MM.1S (cell line): Measurements from ENCODE around the gene PRDX2.

Experiments used
- DNase-seq: peaks from one replicate; pipeline ENCODE4 v3.0.0-alpha.2; 2015
- H2AFZ ChIP-seq: fragments of 300-600 bp; sonication (generic); 2 replicates; pipeline ENCODE4 v1.6.0; 2016; ENCODE audit warnings: antibody characterized with exemption, low read length
- H3F3A ChIP-seq: fragments of 300-600 bp; sonication (generic); 2 replicates; pipeline ENCODE4 v1.6.1; 2016; ENCODE audit warnings: mild to moderate bottlenecking, antibody characterized with exemption, low read length, moderate library complexity, mixed read lengths; ENCODE audit not compliant: insufficient read depth
- H3K27ac ChIP-seq: fragments of 300-600 bp; sonication (generic); 2 replicates; pipeline ENCODE4 v1.5.1; 2016; ENCODE audit warnings: mild to moderate bottlenecking, low read length
- H3K27me3 ChIP-seq: fragments of 300-600 bp; sonication (generic); replicated peaks from 2 replicates; pipeline ENCODE4 v1.6.0; 2016; ENCODE audit warnings: low read length; ENCODE audit not compliant: insufficient read depth
- H3K36me3 ChIP-seq: fragments of 300-600 bp; sonication (generic); replicated peaks from 2 replicates; pipeline ENCODE4 v1.6.1; 2016; ENCODE audit warnings: mild to moderate bottlenecking, low read length, mixed read lengths; ENCODE audit not compliant: insufficient read depth
- H3K4me1 ChIP-seq: fragments of 300-600 bp; sonication (generic); 2 replicates; pipeline ENCODE4 v1.6.1; 2016; ENCODE audit warnings: low read length, mixed read lengths
- H3K4me2 ChIP-seq: fragments of 300-600 bp; sonication (generic); 2 replicates; pipeline ENCODE4 v1.6.0; 2016; ENCODE audit warnings: low read depth, low read length
- H3K4me3 ChIP-seq: fragments of 300-600 bp; sonication (generic); 2 replicates; pipeline ENCODE4 v1.5.1; 2016; ENCODE audit warnings: low read length, mixed read lengths
- H3K79me2 ChIP-seq: fragments of 300-600 bp; sonication (generic); 2 replicates; pipeline ENCODE4 v1.6.1; 2016; ENCODE audit warnings: mixed run types, low read length, mixed read lengths
- H3K9ac ChIP-seq: fragments of 300-600 bp; sonication (generic); 2 replicates; pipeline ENCODE4 v1.6.1; 2016; ENCODE audit warnings: low read length, mixed read lengths
- H3K9me2 ChIP-seq: fragments of 300-600 bp; sonication (generic); replicated peaks from 2 replicates; pipeline ENCODE4 v1.6.1; 2016; ENCODE audit warnings: mild to moderate bottlenecking, low read length, mixed read lengths; ENCODE audit not compliant: insufficient read depth
- H3K9me3 ChIP-seq: fragments of 300-600 bp; sonication (generic); replicated peaks from 2 replicates; pipeline ENCODE4 v1.6.1; 2016; ENCODE audit warnings: mild to moderate bottlenecking, low read length, mixed read lengths; ENCODE audit not compliant: insufficient read depth
- H4K20me1 ChIP-seq: fragments of 300-600 bp; sonication (generic); 2 replicates; pipeline ENCODE4 v1.6.1; 2016; ENCODE audit warnings: mild to moderate bottlenecking, low read length, moderate library complexity, mixed read lengths; ENCODE audit not compliant: insufficient read depth
- EZH2 ChIP-seq: fragments of 300-600 bp; sonication (generic); optimal IDR thresholded peaks from 2 replicates; pipeline ENCODE3; 2017; ENCODE audit warnings: low read depth, mild to moderate bottlenecking, antibody characterized with exemption, low read length, mixed read lengths
- EZH2phosphoT487 ChIP-seq: fragments of 300-600 bp; sonication (generic); IDR thresholded peaks from 2 replicates; pipeline ENCODE4 v1.6.1; 2018; ENCODE audit warnings: antibody characterized with exemption, low read length
- TF ChIP-seq, protein P1 (sequence below): fragments of 300-600 bp; sonication (generic); IDR thresholded peaks from 2 replicates; pipeline ENCODE4 v1.5.1; 2016; ENCODE audit warnings: antibody characterized with exemption, low read length, mixed read lengths

Gene PRDX2

DNA sequence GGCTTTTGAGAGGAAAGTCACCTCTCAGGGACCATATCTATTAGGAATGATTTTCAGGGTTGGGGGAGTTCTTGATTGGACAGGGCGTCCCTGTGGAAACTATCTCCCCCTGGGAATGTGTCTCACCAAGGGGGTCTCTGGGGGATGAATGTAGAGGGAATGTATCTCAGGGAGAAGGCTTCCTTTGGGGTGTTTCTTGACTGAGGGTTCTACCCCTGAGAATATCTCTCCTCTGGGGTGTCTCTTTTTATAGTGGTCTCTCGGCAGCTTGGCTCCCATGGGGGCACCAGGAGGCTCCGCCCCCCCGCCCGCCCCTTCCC, 31.8 kb upstream of the PRDX2 start:
- TF ChIP-seq EZH2phosphoT487 (no peak), EZH2 (no peak)
- TF ChIP-seq, protein P1, sequence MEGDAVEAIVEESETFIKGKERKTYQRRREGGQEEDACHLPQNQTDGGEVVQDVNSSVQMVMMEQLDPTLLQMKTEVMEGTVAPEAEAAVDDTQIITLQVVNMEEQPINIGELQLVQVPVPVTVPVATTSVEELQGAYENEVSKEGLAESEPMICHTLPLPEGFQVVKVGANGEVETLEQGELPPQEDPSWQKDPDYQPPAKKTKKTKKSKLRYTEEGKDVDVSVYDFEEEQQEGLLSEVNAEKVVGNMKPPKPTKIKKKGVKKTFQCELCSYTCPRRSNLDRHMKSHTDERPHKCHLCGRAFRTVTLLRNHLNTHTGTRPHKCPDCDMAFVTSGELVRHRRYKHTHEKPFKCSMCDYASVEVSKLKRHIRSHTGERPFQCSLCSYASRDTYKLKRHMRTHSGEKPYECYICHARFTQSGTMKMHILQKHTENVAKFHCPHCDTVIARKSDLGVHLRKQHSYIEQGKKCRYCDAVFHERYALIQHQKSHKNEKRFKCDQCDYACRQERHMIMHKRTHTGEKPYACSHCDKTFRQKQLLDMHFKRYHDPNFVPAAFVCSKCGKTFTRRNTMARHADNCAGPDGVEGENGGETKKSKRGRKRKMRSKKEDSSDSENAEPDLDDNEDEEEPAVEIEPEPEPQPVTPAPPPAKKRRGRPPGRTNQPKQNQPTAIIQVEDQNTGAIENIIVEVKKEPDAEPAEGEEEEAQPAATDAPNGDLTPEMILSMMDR: no peak
- H3K9me3 ChIP-seq: no peaks in the 10 kb centered on the region
- no peaks in the 10 kb centered on the region for H3K36me3 ChIP-seq
- peak overlapping the region; percentile 53 for H3K4me2 ChIP-seq
- H3K9me2 ChIP-seq: no peaks in the 10 kb centered on the region
- no peaks in the 10 kb centered on the region for H3F3A ChIP-seq
- H3K27ac ChIP-seq: no peak overlapping the region
- no peaks in the 10 kb centered on the region for H4K20me1 ChIP-seq
- DNase-seq: no peak
- H3K27me3 ChIP-seq: peaks cover 78% of the 10 kb centered on the region
- peaks cover 3% of the 10 kb centered on the region; the same call in 1 of the 2 replicates for H3K4me1 ChIP-seq
- no peak overlapping the region; the same call in 1 of the 2 replicates for H3K4me3 ChIP-seq
- H3K79me2 ChIP-seq: no peaks in the 10 kb centered on the region
- no peak overlapping the region for H3K9ac ChIP-seq
- H2AFZ ChIP-seq: no peak overlapping the region

DNA sequence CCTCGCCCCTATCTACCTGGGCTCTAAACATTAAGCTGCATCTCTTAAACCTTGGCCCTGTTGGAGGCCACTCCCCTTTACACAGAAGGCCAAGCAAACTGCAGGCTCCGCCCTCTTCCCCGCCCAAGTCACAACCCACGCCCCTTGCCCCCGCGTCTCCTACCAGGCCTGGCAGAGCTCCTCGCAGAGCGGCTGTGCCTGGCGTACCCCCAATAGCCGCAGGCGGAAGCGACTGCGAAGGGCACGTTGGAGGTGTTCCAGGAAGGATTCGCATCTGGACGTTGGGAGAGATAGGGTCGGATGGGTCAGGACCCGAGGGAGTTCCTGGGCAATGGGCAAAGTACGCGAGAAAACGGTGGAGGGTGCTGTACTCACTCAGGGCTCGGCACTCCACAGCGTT, 26.9 kb upstream of the PRDX2 start:
- TF ChIP-seq EZH2 (no peak), EZH2phosphoT487 (no peak)
- TF ChIP-seq, protein P1: no peak
- Histone ChIP-seq H3K36me3 (no peaks in the 10 kb centered on the region), H3F3A (no peaks in the 10 kb centered on the region), H3K79me2 (no peaks in the 10 kb centered on the region), H3K9ac (no peak overlapping the region), H3K4me1 (peaks cover 3% of the 10 kb centered on the region; the same call in 1 of the 2 replicates), H2AFZ (no peak overlapping the region), H4K20me1 (no peaks in the 10 kb centered on the region), H3K9me3 (no peaks in the 10 kb centered on the region), H3K4me2 (peak overlapping the region; percentile 18; the same call in 1 of the 2 replicates), H3K27me3 (peaks cover 60% of the 10 kb centered on the region), H3K4me3 (no peak overlapping the region), H3K9me2 (no peaks in the 10 kb centered on the region), H3K27ac (no peak overlapping the region)
- no peak for DNase-seq

DNA sequence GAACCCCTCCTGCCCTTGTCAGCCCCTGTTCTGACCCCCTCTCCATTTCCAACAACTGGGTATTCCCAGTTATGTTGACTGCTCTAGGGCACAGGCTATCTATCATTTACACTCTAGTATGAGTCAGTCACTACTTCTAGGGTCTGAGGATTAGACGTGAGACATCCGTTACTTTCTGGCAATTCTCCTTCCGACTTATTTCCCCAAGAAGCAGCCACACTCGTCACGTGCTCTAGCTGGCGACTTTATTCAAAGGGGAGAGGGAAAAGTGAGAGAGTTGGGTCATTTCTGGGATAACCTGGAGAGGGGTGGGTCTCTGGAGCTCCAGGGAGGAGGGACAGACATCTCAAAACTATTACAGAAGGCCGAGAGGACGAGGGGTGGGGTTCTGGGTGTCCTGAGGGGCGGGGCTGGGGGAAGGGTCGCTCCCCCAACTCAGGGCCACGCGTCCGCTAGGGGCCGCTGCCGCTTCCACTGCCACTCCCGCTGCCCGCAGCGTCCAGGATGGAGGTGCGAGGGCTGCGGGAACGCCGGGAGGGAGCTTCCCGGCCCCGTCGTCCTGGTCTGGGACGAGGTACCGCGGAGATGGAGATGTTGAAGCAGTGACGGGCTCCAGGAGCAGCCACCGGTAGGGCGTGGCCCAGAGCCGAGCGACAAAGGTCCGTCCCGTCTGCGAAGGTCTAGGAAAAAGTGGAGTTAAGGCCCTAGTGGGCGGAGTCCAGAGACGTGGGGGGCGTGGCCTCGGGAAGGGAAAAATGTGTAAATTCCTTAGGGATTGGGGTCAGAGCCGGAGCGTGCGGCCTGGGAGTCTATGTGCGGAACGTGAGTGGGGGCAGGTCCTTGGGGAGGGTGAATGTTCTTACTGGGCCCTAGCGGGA, 23.9 kb upstream of the PRDX2 start:
- H3K9ac ChIP-seq: no peak overlapping the region
- no peaks in the 10 kb centered on the region for H3K9me2 ChIP-seq
- no peak overlapping the region for H3K27ac ChIP-seq
- H3K9me3 ChIP-seq: no peaks in the 10 kb centered on the region
- H3K4me1 ChIP-seq: no peaks in the 10 kb centered on the region
- H4K20me1 ChIP-seq: no peaks in the 10 kb centered on the region
- no peaks in the 10 kb centered on the region for H3K79me2 ChIP-seq
- no peak overlapping the region for H3K4me3 ChIP-seq
- TF ChIP-seq, protein P1: peak; percentile 40
- no peak for TF ChIP-seq EZH2phosphoT487
- TF ChIP-seq EZH2: no peak
- peaks cover 47% of the 10 kb centered on the region for H3K27me3 ChIP-seq
- no peaks in the 10 kb centered on the region for H3F3A ChIP-seq
- no peak overlapping the region for H2AFZ ChIP-seq
- H3K4me2 ChIP-seq: no peak overlapping the region
- H3K36me3 ChIP-seq: no peaks in the 10 kb centered on the region
- DNase-seq: no peak
